Esophagus squamous epithelium (tissue), 4 donors: ENCODE data around the gene ARHGEF5.

Experiments used
- POLR2A ChIP-seq, 4 donors: fragments of 450-650 bp; IDR thresholded peaks; one replicate each; pipeline ENCODE4 v1.6.1; 2017; ENCODE audit warnings: antibody characterized with exemption in 4 of 4, mild to moderate bottlenecking in 4 of 4, moderate library complexity in 3 of 4
- TF ChIP-seq, protein P1 (sequence below), 6 experiments: fragments of 450-650 bp in 4 of 6; fragments of 200-600 bp in 2 of 6; sonication (generic) in 2 of 6; IDR thresholded peaks; one replicate each; pipeline ENCODE4 v1.5.1; 2016 to 2019; ENCODE audit warnings: antibody characterized with exemption in 6 of 6, mild to moderate bottlenecking in 4 of 6, moderate library complexity in 4 of 6

DNA sequence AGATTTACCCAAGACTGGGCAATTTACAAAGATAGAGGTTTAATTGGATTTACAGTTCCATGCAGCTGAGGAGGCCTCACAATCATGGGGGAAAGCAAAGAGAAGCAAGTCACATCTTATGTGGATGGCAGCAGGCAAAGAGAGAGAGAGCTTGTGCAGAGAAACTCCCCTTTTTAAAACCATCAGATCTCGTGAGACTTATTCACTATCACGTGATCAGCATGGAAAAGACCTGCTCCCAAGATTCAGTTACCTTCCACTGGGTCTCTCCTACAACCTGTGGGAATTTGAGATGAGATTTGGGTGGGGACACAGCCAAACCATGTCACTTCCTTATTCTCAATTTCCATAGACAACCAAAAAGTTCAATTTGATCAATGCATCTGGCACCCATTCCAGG, 73.2 kb downstream of the ARHGEF5 start:
- TF ChIP-seq, protein P1, sequence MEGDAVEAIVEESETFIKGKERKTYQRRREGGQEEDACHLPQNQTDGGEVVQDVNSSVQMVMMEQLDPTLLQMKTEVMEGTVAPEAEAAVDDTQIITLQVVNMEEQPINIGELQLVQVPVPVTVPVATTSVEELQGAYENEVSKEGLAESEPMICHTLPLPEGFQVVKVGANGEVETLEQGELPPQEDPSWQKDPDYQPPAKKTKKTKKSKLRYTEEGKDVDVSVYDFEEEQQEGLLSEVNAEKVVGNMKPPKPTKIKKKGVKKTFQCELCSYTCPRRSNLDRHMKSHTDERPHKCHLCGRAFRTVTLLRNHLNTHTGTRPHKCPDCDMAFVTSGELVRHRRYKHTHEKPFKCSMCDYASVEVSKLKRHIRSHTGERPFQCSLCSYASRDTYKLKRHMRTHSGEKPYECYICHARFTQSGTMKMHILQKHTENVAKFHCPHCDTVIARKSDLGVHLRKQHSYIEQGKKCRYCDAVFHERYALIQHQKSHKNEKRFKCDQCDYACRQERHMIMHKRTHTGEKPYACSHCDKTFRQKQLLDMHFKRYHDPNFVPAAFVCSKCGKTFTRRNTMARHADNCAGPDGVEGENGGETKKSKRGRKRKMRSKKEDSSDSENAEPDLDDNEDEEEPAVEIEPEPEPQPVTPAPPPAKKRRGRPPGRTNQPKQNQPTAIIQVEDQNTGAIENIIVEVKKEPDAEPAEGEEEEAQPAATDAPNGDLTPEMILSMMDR (IDR thresholded peaks at IDR 0.05) = no peak
- no peak for TF ChIP-seq POLR2A (IDR thresholded peaks at IDR 0.05)
